Cardiac fibroblast (primary cell): Measurements from ENCODE around the gene COL23A1.

Experiments
- DNase-seq, 2 donors: peaks; one replicate each; pipeline versions ENCODE4 v3.0.0 to v3.0.0-alpha.2; 2010; ENCODE audit warnings: low read depth in 2 of 2
- H3K4me3 ChIP-seq, 2 donors: replicated peaks in 1 of 2; 1 replicate in 1 of 2; 2 replicates in 1 of 2; pipeline ENCODE4 v1.5.1; 2011; ENCODE audit warnings: low read depth in 2 of 2, low read length in 2 of 2, mild to moderate bottlenecking in 2 of 2, moderate library complexity in 1 of 2
- TF ChIP-seq, protein P1 (sequence below): IDR thresholded peaks from one replicate; pipeline ENCODE4 v1.5.1; 2011; ENCODE audit warnings: low read depth, mild to moderate bottlenecking, low read length, inconsistent platforms

Gene COL23A1

DNA sequence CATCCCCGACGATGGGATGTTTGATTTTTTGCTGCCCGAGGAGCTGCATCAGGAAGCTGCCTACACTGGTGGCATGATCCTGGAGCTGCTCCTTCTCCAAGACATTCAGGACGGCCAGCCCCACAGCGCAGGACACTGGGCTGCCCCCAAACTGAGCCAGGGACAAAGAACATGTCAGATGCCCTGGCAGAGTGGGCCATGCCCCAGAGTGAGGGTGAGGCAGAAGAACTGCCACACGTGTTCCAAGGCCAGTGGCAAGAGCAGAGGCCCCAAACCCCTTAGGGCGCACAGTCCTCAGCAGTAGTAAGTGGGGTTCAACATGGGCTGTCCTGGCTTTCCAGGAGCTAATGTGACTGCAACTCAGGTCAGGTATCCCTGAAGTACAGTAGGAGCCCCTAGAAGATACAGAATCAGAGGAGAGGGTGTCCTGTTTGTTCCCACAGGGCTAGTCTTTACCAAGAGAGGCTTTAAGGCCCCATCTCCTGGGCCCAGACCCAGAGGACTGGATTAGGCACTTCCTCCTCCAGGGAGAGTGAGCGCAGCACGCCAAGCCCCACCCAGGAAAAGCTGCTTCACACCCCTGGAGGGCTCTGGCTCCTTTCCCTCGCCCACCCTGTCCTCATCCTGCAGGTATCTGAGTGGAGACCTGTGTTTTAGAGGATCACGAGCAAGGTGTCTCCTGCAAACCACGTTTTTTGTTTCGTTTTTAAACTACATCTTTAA, 374.8 kb downstream of the COL23A1 start:
- no peak for DNase-seq
- TF ChIP-seq, protein P1, sequence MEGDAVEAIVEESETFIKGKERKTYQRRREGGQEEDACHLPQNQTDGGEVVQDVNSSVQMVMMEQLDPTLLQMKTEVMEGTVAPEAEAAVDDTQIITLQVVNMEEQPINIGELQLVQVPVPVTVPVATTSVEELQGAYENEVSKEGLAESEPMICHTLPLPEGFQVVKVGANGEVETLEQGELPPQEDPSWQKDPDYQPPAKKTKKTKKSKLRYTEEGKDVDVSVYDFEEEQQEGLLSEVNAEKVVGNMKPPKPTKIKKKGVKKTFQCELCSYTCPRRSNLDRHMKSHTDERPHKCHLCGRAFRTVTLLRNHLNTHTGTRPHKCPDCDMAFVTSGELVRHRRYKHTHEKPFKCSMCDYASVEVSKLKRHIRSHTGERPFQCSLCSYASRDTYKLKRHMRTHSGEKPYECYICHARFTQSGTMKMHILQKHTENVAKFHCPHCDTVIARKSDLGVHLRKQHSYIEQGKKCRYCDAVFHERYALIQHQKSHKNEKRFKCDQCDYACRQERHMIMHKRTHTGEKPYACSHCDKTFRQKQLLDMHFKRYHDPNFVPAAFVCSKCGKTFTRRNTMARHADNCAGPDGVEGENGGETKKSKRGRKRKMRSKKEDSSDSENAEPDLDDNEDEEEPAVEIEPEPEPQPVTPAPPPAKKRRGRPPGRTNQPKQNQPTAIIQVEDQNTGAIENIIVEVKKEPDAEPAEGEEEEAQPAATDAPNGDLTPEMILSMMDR: no peak
- H3K4me3 ChIP-seq: no peak overlapping the region

DNA sequence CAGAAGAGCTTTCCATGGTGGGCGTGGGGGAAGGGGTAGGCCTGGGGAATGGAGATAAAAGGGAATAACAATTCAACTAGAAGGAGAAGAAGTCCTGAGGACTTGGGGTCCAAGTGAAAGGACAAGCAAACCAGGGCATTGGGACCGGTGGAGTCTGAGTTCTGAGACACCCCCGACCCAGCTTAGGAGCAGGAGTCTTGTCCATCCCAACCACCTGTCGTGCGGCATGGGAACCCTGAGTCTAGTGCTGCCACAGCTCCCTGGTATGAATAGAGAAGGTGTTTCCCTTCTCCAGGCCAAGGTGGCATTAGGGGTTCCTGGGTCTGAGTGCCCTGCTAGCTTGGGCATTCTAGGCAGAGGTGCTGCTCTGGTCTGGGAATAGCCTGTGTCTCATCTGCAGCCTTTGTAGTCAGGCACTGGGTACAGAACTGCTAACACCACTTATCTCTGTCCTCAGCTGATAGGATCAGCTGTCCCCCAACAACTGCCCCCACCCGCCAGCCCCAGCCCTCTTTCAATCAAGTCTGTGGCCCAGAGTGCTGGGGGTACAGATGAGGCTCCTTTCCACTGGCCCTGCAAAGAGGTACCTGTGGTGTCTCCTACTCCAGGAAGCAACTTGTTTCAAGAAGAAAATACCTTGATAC, 375.9 kb downstream of the COL23A1 start:
- TF ChIP-seq, protein P1: no peak
- no peak for DNase-seq
- H3K4me3 ChIP-seq: no peak overlapping the region

DNA sequence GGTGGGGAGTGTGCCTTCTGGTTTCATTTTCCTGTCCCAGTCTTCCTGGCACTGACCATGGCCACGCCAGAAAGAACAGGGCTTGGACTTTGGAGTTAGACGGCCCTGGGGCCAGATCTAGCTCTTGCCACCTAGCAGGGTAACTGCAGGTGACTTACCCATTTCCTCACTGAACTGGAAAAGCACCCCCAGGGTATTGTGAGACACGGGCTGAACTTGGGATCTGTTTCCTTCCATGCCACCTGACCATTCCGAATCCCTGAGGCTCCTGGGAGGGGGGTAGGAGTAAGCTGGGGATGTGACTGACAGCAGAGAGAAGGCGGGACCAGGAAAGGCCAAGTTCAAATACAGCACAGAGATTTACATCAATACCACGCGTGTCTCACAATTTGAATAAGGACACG, 376.4 kb downstream of the COL23A1 start:
- DNase-seq: no peak
- no peak overlapping the region for H3K4me3 ChIP-seq
- TF ChIP-seq, protein P1: no peak

DNA sequence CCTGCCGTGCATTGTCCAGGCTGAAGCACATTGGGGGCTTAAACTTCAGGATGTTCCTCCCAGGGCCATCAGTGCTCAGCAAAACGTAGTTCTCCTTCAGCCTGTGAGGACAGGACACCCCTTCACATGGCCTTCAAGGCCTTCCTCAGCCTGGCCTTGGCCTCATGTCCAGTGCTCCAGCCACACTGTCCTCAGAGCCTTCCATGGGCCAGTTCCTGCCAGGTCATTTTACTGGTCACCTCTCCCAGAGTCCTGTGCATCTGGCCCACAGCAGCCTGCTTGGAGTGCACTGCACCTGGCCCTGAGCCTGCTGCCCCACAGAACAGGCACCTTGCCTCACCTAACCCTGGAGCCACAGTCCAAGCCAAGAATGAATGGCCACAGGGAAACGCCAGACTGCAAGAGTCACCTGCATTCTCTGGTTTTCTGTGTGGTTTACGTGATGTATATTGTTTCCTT, 377.2 kb downstream of the COL23A1 start:
- H3K4me3 ChIP-seq: no peak overlapping the region
- DNase-seq: no peak
- TF ChIP-seq, protein P1: no peak

DNA sequence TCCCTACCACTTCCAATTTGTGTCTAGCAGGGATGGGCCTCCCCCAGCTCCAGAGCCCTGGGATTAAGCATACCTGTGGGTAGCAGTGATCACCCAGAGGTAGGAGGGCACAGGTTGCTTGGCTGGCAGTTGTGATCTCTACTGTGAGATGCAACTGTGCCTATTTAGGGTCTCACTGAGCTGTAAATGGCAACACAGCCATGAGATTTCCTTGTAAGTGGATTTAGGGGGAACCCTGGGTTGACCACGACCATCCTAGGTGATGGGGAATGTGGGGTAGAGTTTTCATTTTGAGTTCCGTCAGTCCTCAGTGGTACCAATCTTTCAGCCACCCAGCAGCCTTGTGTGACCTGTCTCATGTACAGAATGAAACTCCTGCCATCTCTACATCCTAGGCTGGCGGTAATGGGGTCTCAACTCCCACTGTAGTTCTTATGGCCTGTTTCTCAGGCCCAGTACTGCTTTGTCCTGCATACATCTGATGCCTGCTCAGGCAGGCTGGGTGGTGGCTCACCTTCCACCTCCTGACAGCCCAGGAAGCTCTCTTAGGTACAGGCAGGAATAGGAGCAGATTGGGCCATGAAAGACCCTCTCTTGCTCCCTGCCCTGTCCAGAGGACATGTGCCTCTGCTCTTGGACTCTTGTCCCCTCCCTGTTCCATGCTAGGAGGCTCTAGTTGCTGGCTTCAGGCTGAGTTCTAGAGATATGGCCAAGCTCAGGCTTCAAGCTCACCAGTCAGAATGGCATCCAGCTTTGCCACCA, 377.8 kb downstream of the COL23A1 start:
- no peak overlapping the region for H3K4me3 ChIP-seq
- no peak for DNase-seq
- TF ChIP-seq, protein P1: no peak

DNA sequence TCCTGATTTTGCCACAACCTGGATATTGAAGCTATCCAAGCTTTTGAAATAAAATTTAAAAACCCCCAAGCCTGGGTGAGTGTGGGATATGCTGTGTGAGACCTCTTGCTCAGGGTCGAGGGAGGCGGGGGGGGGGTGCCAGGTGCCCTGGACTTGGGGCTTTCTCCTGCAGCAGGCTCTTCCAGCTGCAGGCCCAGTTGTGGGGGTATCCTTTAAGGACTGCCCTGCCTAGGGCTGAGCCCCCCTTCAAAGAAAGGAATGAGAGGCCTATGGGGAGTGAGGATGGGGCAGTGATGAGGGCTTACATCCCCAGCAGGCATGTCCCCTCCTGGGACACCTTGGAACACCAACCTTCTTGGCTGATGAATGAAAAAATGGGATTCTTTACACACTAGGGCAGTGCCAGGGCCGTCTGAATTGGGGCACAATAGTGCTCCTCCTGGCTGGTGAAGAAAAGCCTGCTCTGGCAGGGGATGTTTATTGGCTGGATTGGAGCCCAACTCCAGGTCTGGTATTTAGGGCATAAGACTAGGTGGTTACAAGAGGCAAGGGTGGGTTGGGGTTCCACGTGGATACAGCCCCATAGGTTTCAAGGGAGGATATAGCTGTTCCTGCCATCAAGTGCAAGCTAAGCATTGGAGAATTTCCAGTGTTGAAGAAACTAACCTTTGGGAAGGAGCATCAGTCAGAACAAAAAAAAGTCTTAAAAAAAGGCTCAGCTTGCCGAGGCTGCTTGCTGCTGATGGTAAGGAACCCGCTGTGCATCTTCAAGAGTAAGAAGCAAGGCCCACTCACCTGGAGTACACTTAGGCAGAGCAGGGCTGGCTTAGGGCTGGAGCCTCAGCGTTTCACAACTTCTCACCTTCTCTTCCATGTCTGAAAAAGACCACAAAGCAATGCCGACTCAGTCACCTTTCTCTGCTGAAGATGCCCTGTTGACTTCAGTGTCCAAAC, 378.8 kb downstream of the COL23A1 start:
- TF ChIP-seq, protein P1: no peak
- no peak overlapping the region for H3K4me3 ChIP-seq
- no peak for DNase-seq
